ENCODE results near the gene CCDC195. TPM values are rescaled to one million over a fixed set of nuclear protein-coding genes. Genes with fewer than 3 reads are reported as not detected.

Gene CCDC195
- total RNA-seq, 2 donors from 2014 or later, result not detected

DNA sequence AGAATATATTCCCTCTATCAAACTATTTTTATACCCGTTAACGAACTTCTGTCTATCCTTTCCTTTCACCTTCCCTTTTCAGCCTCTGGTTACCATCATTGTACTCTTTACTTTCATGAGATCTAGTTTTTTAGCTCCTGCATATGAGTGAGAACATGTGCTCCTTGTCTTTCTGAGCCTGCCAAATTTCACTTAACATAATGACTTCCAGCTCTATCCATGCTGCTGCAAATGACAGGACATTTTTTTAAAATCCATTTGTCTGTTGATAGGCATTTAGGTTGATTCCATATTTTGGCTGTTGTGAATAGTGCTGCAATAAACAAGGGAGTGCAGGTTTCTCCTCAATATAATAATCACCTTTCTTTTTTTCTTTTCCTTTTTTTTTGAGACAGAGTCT, 8.2 kb upstream of the CCDC195 start:
- Histone ChIP-seq H3K4me1 (no peaks in the 10 kb centered on the region), H3K4me3 (no peak overlapping the region), H3K36me3 (no peaks in the 10 kb centered on the region), H3K9me3 (peaks cover 4 to 7% of the 10 kb centered on the region in 2 donors), H3K27ac (no peak overlapping the region), H3K27me3 (no peaks in the 10 kb centered on the region)
- no peak for DNase-seq (ENCODE audit: low spot score)
- TF ChIP-seq, protein P1, sequence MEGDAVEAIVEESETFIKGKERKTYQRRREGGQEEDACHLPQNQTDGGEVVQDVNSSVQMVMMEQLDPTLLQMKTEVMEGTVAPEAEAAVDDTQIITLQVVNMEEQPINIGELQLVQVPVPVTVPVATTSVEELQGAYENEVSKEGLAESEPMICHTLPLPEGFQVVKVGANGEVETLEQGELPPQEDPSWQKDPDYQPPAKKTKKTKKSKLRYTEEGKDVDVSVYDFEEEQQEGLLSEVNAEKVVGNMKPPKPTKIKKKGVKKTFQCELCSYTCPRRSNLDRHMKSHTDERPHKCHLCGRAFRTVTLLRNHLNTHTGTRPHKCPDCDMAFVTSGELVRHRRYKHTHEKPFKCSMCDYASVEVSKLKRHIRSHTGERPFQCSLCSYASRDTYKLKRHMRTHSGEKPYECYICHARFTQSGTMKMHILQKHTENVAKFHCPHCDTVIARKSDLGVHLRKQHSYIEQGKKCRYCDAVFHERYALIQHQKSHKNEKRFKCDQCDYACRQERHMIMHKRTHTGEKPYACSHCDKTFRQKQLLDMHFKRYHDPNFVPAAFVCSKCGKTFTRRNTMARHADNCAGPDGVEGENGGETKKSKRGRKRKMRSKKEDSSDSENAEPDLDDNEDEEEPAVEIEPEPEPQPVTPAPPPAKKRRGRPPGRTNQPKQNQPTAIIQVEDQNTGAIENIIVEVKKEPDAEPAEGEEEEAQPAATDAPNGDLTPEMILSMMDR (IDR thresholded peaks at IDR 0.05), result no peak

DNA sequence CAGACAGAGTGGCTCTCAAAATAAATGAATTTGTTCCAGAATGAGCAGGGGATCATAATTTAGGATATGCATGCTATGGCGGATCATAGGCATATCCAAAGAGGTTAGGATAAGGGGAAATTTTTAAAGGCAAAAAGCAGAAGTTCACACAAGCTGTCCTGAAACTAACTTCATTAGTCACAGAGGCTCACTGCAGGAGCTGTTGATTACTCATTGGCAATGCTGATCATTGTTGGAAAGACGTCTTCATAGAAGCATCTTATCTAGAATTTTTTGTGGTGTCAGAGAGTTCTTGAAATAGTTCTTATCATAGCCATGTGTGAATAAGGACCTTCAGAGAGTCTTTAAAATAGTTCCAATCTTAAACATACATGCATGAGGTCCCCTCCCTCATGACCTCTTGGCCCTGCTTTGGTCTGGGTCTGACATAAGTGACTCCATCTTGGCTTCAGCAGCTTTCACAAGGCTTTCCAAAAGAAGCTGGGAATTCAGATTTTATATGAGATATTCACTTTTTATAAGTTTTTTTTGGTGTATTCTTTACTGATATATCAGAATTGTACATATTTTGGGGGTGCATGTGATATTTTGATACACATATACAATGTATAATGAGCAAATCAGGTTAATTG, 7.5 kb upstream of the CCDC195 start:
- no peaks in the 10 kb centered on the region for H3K4me1 ChIP-seq
- no peaks in the 10 kb centered on the region for H3K36me3 ChIP-seq
- TF ChIP-seq, protein P1 (IDR thresholded peaks at IDR 0.05), result no peak
- H3K4me3 ChIP-seq, result no peak overlapping the region
- H3K27me3 ChIP-seq, result no peaks in the 10 kb centered on the region
- no peak for DNase-seq (ENCODE audit: low spot score)
- no peak overlapping the region for H3K27ac ChIP-seq
- peaks cover 4 to 7% of the 10 kb centered on the region in 2 donors for H3K9me3 ChIP-seq

DNA sequence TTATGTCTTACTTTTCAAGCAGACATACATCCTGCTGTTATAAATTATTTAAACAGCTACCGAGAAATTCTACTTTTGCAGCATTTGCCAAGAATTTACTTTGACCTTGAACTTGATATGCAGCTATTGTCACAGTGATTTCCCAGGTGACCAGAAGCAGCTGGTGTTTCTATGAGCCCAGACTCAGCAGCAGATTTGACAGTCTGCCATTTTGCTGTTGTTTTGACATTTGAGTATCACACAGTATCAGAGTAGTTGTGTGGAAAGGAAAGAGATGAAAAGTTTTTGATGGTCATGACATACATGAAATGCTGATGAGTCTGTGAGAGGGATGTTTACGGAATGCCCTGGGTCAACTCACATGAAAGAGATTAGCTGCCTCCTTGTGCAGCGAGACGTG, 6.6 kb upstream of the CCDC195 start:
- Histone ChIP-seq H3K36me3 (no peaks in the 10 kb centered on the region), H3K4me1 (no peaks in the 10 kb centered on the region), H3K27ac (no peak overlapping the region), H3K4me3 (no peak overlapping the region), H3K9me3 (peaks cover 0 to 7% of the 10 kb centered on the region in 2 donors), H3K27me3 (no peaks in the 10 kb centered on the region)
- TF ChIP-seq, protein P1 (IDR thresholded peaks at IDR 0.05), result no peak
- no peak for DNase-seq (ENCODE audit: low spot score)

DNA sequence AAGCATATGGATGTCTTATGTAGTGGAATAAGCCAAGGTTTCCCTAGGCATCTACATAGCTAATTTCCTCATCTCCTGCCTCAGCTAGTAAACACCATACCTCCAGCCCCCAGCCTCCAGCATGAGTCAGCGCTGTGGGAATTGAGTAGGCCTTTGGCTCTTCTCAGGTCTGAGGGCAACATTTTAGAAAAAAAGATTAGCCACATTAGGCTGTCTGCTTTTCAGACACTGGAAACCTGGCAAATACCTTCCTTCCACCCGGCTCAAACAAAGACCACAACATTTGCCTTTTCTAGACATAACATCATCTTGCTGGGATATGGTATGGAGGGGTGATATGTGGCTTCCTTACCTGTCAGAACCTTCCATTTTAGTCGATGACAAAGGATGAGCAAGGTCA, 6.1 kb upstream of the CCDC195 start:
- H3K9me3 ChIP-seq, result peaks cover 0 to 7% of the 10 kb centered on the region in 2 donors
- H3K27me3 ChIP-seq, result no peaks in the 10 kb centered on the region
- TF ChIP-seq, protein P1 (IDR thresholded peaks at IDR 0.05), result no peak
- no peak overlapping the region for H3K27ac ChIP-seq
- DNase-seq (ENCODE audit: low spot score), result no peak
- H3K36me3 ChIP-seq, result no peaks in the 10 kb centered on the region
- no peaks in the 10 kb centered on the region for H3K4me1 ChIP-seq
- no peak overlapping the region for H3K4me3 ChIP-seq

DNA sequence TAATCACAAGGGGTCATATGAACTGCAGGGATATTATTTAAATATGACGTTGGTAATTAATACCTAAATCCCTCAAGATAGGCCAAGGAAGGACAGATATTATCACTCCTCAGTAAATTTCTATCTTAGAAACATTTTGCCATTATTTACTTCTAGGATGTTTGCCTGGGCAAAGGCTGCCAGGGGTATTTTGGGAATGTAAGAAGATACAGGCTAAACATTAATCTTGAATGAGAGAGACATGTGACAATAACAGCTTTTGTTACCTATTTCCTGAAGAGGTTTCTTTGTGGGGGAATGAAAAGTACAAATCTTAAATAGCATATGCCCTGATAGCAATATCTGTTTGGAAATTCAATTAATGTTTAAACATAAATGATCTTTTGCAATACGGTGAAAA, 756 bp upstream of the CCDC195 start:
- TF ChIP-seq, protein P1 (IDR thresholded peaks at IDR 0.05), result no peak
- no peaks in the 10 kb centered on the region for H3K27me3 ChIP-seq
- H3K4me3 ChIP-seq, result no peak overlapping the region
- H3K4me1 ChIP-seq, result no peaks in the 10 kb centered on the region
- H3K36me3 ChIP-seq, result no peaks in the 10 kb centered on the region
- no peak for DNase-seq (ENCODE audit: low spot score)
- H3K27ac ChIP-seq, result no peak overlapping the region
- H3K9me3 ChIP-seq, result no peaks in the 10 kb centered on the region
